ENCODE measurements around the gene RANBP3L.

RANBP3L gene

DNA sequence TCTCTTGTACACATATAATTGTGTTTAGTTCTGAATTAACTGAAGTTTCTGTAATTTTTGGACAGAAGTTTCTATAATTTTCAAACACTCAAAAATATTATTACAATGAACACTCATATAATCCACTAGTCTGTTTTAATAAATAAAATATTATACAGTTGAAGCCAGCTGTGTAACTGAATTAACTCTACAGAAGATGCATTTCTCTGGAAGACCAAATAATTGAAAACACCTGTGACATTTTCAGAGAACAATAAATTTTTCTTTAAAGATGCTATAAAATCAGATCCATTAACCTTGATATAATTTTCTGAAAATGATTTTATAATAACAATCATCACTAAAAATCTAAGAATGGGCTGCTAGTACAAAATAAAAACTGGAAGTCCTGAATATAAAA, 74.7 kb downstream of the RANBP3L start:
- H3K27me3 ChIP-seq (ENCODE audit: insufficient read depth, low read length): no peaks in the 10 kb centered on the region
- H3K4me1 ChIP-seq (ENCODE audit: insufficient read depth, low read length): no peaks in the 10 kb centered on the region; the same call in 1 of the 2 replicates
- H3K4me3 ChIP-seq (ENCODE audit: low read length): no peak overlapping the region

GRCh38 chr5:36222620-36223019, 79.1 kb downstream of the RANBP3L start:
- H3K4me3 ChIP-seq (ENCODE audit: low read length): no peak overlapping the region
- H3K36me3 ChIP-seq (ENCODE audit: insufficient read depth, low read length): peaks cover 29% of the 10 kb centered on the region
- H3K27ac ChIP-seq (ENCODE audit: low read depth, low read length): no peak overlapping the region
- no peak overlapping the region for H3K9ac ChIP-seq (ENCODE audit: low read depth, low read length)
- H3K4me1 ChIP-seq (ENCODE audit: insufficient read depth, low read length): no peaks in the 10 kb centered on the region
- no peaks in the 10 kb centered on the region for H3K9me3 ChIP-seq (ENCODE audit: insufficient read depth, low read depth, low read length)
- H3K27me3 ChIP-seq (ENCODE audit: insufficient read depth, low read length): no peaks in the 10 kb centered on the region
- WGBS: 90% methylated on average over 1 of the region's 1 CpG

More for the DNA sequence above, 74.7 kb downstream of the RANBP3L start:
- Histone ChIP-seq H3K36me3 (ENCODE audit: insufficient read depth, low read length) (peaks cover 13% of the 10 kb centered on the region; the same call in 1 of the 2 replicates), H3K9ac (ENCODE audit: low read depth, low read length) (no peak overlapping the region), H3K9me3 (ENCODE audit: insufficient read depth, low read depth, low read length) (no peaks in the 10 kb centered on the region), H3K27ac (ENCODE audit: low read depth, low read length) (no peak overlapping the region)

GRCh38 chr5:36217988-36218387, 83.7 kb downstream of the RANBP3L start:
- H3K27ac ChIP-seq (ENCODE audit: low read depth, low read length): no peak overlapping the region
- 96% methylated on average over 1 of the region's 1 CpG for WGBS
- no peaks in the 10 kb centered on the region for H3K4me1 ChIP-seq (ENCODE audit: insufficient read depth, low read length)
- H3K9me3 ChIP-seq (ENCODE audit: insufficient read depth, low read depth, low read length): no peaks in the 10 kb centered on the region
- no peaks in the 10 kb centered on the region for H3K27me3 ChIP-seq (ENCODE audit: insufficient read depth, low read length)
- H3K9ac ChIP-seq (ENCODE audit: low read depth, low read length): no peak overlapping the region
- peaks cover 41% of the 10 kb centered on the region for H3K36me3 ChIP-seq (ENCODE audit: insufficient read depth, low read length)
- no peak overlapping the region for H3K4me3 ChIP-seq (ENCODE audit: low read length)

DNA sequence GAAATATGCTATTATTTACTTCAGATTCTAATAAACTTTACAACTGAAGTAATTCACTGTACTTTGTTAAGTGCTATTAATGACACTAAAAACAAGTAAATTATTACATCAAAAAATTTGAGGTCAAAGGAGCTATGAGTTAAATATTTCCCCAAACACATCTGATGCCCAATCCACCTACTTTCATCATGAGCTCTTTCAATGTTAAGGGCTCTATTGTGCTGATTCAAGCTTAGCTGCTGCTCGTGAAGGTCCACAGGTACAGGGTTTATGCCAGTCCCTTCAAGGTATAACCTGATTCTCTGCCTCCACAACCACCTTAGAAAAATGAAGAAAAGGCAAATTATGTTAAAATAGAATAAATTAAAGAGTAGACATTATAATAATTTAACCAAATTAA, 84.1 kb downstream of the RANBP3L start:
- H3K9ac ChIP-seq (ENCODE audit: low read depth, low read length): no peak overlapping the region
- no peaks in the 10 kb centered on the region for H3K27me3 ChIP-seq (ENCODE audit: insufficient read depth, low read length)

DNA sequence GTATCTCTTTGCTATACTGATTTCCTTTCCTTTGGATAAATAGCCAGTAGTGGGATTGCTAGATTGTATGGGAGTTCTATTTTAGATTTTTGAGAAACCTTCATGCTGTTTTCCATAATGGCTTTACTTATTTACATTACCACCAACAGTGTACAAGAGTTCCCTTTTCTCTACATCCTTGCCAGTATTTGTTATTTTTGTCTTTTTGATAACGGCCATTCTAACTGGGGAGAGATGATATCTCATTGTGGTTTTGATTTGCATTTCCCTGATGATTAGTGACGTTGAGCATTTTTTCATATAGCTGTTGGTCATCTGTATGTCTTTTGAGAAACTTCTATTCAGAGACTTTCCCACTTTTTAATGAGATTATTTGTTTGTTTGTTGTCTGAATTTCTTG, 85.8 kb downstream of the RANBP3L start:
- Histone ChIP-seq H3K4me3 (ENCODE audit: low read length) (no peak overlapping the region), H3K36me3 (ENCODE audit: insufficient read depth, low read length) (peaks cover 54% of the 10 kb centered on the region), H3K27ac (ENCODE audit: low read depth, low read length) (no peak overlapping the region), H3K9ac (ENCODE audit: low read depth, low read length) (no peak overlapping the region), H3K9me3 (ENCODE audit: insufficient read depth, low read depth, low read length) (no peaks in the 10 kb centered on the region), H3K27me3 (ENCODE audit: insufficient read depth, low read length) (no peaks in the 10 kb centered on the region), H3K4me1 (ENCODE audit: insufficient read depth, low read length) (no peaks in the 10 kb centered on the region)
- WGBS: 100% methylated on average over 2 of the region's 2 CpGs

More for the DNA sequence above, 84.1 kb downstream of the RANBP3L start:
- Histone ChIP-seq H3K27ac (ENCODE audit: low read depth, low read length) (no peak overlapping the region), H3K9me3 (ENCODE audit: insufficient read depth, low read depth, low read length) (no peaks in the 10 kb centered on the region), H3K4me1 (ENCODE audit: insufficient read depth, low read length) (no peaks in the 10 kb centered on the region), H3K36me3 (ENCODE audit: insufficient read depth, low read length) (peaks cover 45% of the 10 kb centered on the region), H3K4me3 (ENCODE audit: low read length) (no peak overlapping the region)
- WGBS: 100% methylated on average over 1 of the region's 1 CpG

DNA sequence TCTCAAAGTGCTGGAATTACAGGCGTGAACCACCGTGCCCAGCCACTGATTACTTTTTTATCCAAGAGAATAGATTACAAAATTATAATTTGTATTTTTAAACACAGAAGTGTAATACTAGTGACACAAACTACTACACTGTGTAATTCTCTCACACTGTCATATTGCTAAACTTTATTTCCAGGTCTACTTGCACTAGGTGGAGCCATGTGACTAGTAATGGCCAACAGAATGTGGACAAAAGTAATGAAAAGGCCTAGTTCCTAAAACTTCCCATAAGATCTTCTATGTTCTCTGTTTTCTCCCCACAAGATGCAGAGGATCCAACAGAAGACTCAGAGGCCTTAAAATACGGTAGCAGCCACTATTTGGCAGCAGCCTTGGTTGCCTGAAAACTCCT, 87.3 kb downstream of the RANBP3L start:
- Histone ChIP-seq H3K36me3 (ENCODE audit: insufficient read depth, low read length) (peaks cover 49% of the 10 kb centered on the region), H3K27ac (ENCODE audit: low read depth, low read length) (no peak overlapping the region), H3K9me3 (ENCODE audit: insufficient read depth, low read depth, low read length) (no peaks in the 10 kb centered on the region), H3K9ac (ENCODE audit: low read depth, low read length) (no peak overlapping the region), H3K4me3 (ENCODE audit: low read length) (no peak overlapping the region), H3K27me3 (ENCODE audit: insufficient read depth, low read length) (no peaks in the 10 kb centered on the region), H3K4me1 (ENCODE audit: insufficient read depth, low read length) (no peaks in the 10 kb centered on the region)
- 98% methylated on average over 3 of the region's 3 CpGs for WGBS

- Histone ChIP-seq H3K9ac (ENCODE audit: low read depth, low read length) (no peak overlapping the region), H3K4me3 (ENCODE audit: low read length) (no peak overlapping the region), H3K27ac (ENCODE audit: low read depth, low read length) (no peak overlapping the region), H3K4me1 (ENCODE audit: insufficient read depth, low read length) (no peaks in the 10 kb centered on the region), H3K9me3 (ENCODE audit: insufficient read depth, low read depth, low read length) (no peaks in the 10 kb centered on the region), H3K36me3 (ENCODE audit: insufficient read depth, low read length) (peaks cover 24% of the 10 kb centered on the region), H3K27me3 (ENCODE audit: insufficient read depth, low read length) (no peaks in the 10 kb centered on the region)
- 87% methylated on average over 3 of the region's 3 CpGs for WGBS
These were observed 92.0 kb downstream of the RANBP3L start for GRCh38 chr5:36209664-36210063.

DNA sequence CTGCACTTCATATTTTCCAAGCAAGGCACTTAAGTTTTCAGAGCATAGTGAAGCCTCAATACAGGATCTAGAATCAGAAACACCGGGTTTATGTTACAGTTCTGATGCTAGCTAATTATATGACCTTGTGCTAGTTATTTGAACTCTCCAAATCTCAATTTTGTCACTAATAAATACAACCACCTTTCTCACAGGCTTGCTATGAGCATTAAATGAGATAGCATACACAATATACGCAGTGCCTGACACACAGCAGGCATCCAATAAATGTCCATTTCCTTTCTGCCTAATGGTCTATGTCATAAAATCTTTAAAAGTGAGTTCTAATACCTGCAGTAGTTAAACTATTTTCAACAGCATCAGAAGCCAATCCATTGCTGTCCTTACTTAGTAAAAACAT, 92.9 kb downstream of the RANBP3L start:
- Histone ChIP-seq H3K4me1 (ENCODE audit: insufficient read depth, low read length) (no peaks in the 10 kb centered on the region), H3K4me3 (ENCODE audit: low read length) (no peak overlapping the region), H3K27ac (ENCODE audit: low read depth, low read length) (no peak overlapping the region), H3K27me3 (ENCODE audit: insufficient read depth, low read length) (no peaks in the 10 kb centered on the region), H3K9ac (ENCODE audit: low read depth, low read length) (no peak overlapping the region), H3K9me3 (ENCODE audit: insufficient read depth, low read depth, low read length) (no peaks in the 10 kb centered on the region), H3K36me3 (ENCODE audit: insufficient read depth, low read length) (peaks cover 20% of the 10 kb centered on the region)
- WGBS: 100% methylated on average over 1 of the region's 2 CpGs

- Histone ChIP-seq H3K36me3 (ENCODE audit: insufficient read depth, low read length) (peaks cover 11% of the 10 kb centered on the region), H3K27ac (ENCODE audit: low read depth, low read length) (no peak overlapping the region), H3K4me3 (ENCODE audit: low read length) (no peak overlapping the region), H3K27me3 (ENCODE audit: insufficient read depth, low read length) (no peaks in the 10 kb centered on the region), H3K9me3 (ENCODE audit: insufficient read depth, low read depth, low read length) (no peaks in the 10 kb centered on the region), H3K9ac (ENCODE audit: low read depth, low read length) (no peak overlapping the region), H3K4me1 (ENCODE audit: insufficient read depth, low read length) (no peaks in the 10 kb centered on the region)
These were observed 94.8 kb downstream of the RANBP3L start for GRCh38 chr5:36206913-36207312.

- 95% methylated on average over 2 of the region's 2 CpGs for WGBS
- Histone ChIP-seq H3K9me3 (ENCODE audit: insufficient read depth, low read depth, low read length) (no peaks in the 10 kb centered on the region), H3K9ac (ENCODE audit: low read depth, low read length) (no peak overlapping the region)
These were observed 96.4 kb downstream of the RANBP3L start for GRCh38 chr5:36205329-36205728.

GRCh38 chr5:36202521-36202961, 99.2 kb downstream of the RANBP3L start:
- no peak overlapping the region for H3K27ac ChIP-seq (ENCODE audit: low read depth, low read length)
- 100% methylated on average over 1 of the region's 3 CpGs for WGBS
- peaks cover 23% of the 10 kb centered on the region for H3K36me3 ChIP-seq (ENCODE audit: insufficient read depth, low read length)

More at GRCh38 chr5:36205329-36205728, 96.4 kb downstream of the RANBP3L start:
- no peaks in the 10 kb centered on the region for H3K27me3 ChIP-seq (ENCODE audit: insufficient read depth, low read length)
- H3K27ac ChIP-seq (ENCODE audit: low read depth, low read length): no peak overlapping the region
- H3K4me1 ChIP-seq (ENCODE audit: insufficient read depth, low read length): no peaks in the 10 kb centered on the region
- H3K4me3 ChIP-seq (ENCODE audit: low read length): no peak overlapping the region
- peaks cover 12% of the 10 kb centered on the region for H3K36me3 ChIP-seq (ENCODE audit: insufficient read depth, low read length)

DNA sequence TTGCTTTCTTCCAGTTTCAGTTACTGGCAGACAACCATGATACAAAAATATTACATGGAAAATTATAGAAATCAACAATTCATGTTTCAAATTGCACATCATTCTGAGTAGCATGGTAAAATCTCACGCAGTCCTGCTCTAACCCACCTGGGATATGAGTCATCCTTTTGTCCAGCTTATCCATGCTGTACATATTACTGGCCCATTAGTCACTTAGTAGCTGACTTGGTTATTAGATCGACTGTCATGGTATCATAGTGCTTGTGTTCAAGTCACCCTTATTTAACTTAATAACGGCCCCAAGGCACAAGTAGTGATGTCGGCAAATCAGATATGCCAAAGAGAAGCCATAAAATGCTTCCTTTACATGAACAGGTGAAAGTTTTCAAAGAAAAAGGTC, 101.2 kb downstream of the RANBP3L start:
- Histone ChIP-seq H3K27me3 (ENCODE audit: insufficient read depth, low read length) (no peaks in the 10 kb centered on the region), H3K9me3 (ENCODE audit: insufficient read depth, low read depth, low read length) (no peaks in the 10 kb centered on the region), H3K27ac (ENCODE audit: low read depth, low read length) (no peak overlapping the region), H3K4me3 (ENCODE audit: low read length) (no peak overlapping the region), H3K4me1 (ENCODE audit: insufficient read depth, low read length) (no peaks in the 10 kb centered on the region), H3K9ac (ENCODE audit: low read depth, low read length) (no peak overlapping the region), H3K36me3 (ENCODE audit: insufficient read depth, low read length) (peaks cover 44% of the 10 kb centered on the region)
- WGBS: 98% methylated on average over 4 of the region's 4 CpGs

More at GRCh38 chr5:36202521-36202961, 99.2 kb downstream of the RANBP3L start:
- Histone ChIP-seq H3K4me3 (ENCODE audit: low read length) (no peak overlapping the region), H3K9me3 (ENCODE audit: insufficient read depth, low read depth, low read length) (no peaks in the 10 kb centered on the region), H3K27me3 (ENCODE audit: insufficient read depth, low read length) (no peaks in the 10 kb centered on the region), H3K9ac (ENCODE audit: low read depth, low read length) (no peak overlapping the region), H3K4me1 (ENCODE audit: insufficient read depth, low read length) (no peaks in the 10 kb centered on the region)

All from HUES64 (cell line).